Endodermal cell (in vitro differentiated cells): ENCODE data around the gene KCNMA1. TPM values are rescaled to one million over a fixed set of nuclear protein-coding genes. Genes with fewer than 3 reads are reported as not detected.

Experiments
- DNase-seq: peaks from one replicate; pipeline ENCODE4 v3.0.0-alpha.2; 2017
- H3K27ac ChIP-seq: 2 replicates; pipeline ENCODE4 v1.5.1; 2013; ENCODE audit warnings: mild to moderate bottlenecking, low read depth, low read length, moderate library complexity
- H3K27me3 ChIP-seq: 2 replicates; pipeline ENCODE4 v1.6.1; 2013; ENCODE audit warnings: mild to moderate bottlenecking, low read length, moderate library complexity; ENCODE audit not compliant: insufficient read depth, control insufficient read depth, poor library complexity, severe bottlenecking
- H3K36me3 ChIP-seq: 2 replicates; pipeline ENCODE4 v1.7.0; 2013; ENCODE audit warnings: mild to moderate bottlenecking, low read length, moderate library complexity; ENCODE audit not compliant: control insufficient read depth, insufficient read depth
- H3K4me1 ChIP-seq: one replicate; pipeline ENCODE4 v1.7.0; 2013; ENCODE audit warnings: low read length; ENCODE audit not compliant: control insufficient read depth, insufficient read depth
- H3K4me3 ChIP-seq: 2 replicates; pipeline ENCODE4 v1.5.1; 2013; ENCODE audit warnings: mild to moderate bottlenecking, low read length, moderate library complexity
- H3K9ac ChIP-seq: 2 replicates; pipeline ENCODE4 v1.6.1; 2013; ENCODE audit warnings: mild to moderate bottlenecking, low read length, moderate library complexity; ENCODE audit not compliant: poor library complexity, severe bottlenecking; ENCODE audit errors: extremely low read depth
- H3K9me3 ChIP-seq: 2 replicates; pipeline ENCODE4 v1.6.1; 2013; ENCODE audit warnings: mild to moderate bottlenecking, low read length, moderate library complexity; ENCODE audit not compliant: control insufficient read depth
- H3K27ac Mint-ChIP-seq: 2 replicates; pipeline ENCODE4 v1.8.0; 2020; ENCODE audit warnings: mixed read lengths
- H3K27me3 Mint-ChIP-seq: 2 replicates; pipeline ENCODE4 v1.8.0; 2021; ENCODE audit warnings: mild to moderate bottlenecking, mixed read lengths; ENCODE audit not compliant: insufficient read depth
- H3K36me3 Mint-ChIP-seq: 2 replicates; pipeline ENCODE4 v1.8.0; 2020; ENCODE audit warnings: low read depth, mixed read lengths
- H3K4me1 Mint-ChIP-seq: 2 replicates; pipeline ENCODE4 v1.8.0; 2020; ENCODE audit warnings: mixed read lengths
- H3K4me3 Mint-ChIP-seq: 2 replicates; pipeline ENCODE4 v1.8.0; 2020; ENCODE audit warnings: mild to moderate bottlenecking, moderate library complexity, mixed read lengths
- H3K9me3 Mint-ChIP-seq: 2 replicates; pipeline ENCODE4 v1.8.0; 2020; ENCODE audit warnings: mild to moderate bottlenecking, mixed read lengths
- WGBS, 2 experiments: methylation state at CpG; one replicate each; pipeline versions ENCODE4 v1.1.5 to v1.1.7; 2013; ENCODE audit warnings: missing lambda C conversion rate in 2 of 2, mixed read lengths in 1 of 2; ENCODE audit not compliant: insufficient coverage in 1 of 2, insufficient read length in 1 of 2; 5-methylcytosine and 5-hydroxymethylcytosine counted together
- total RNA-seq, 2 donors: library from RNA; stranded (reverse); fragmentation: NEBNext Ultra II Directional in 1 of 2; extraction: Animal tissue kit (Norgen Biotek cat#: 25700) in 1 of 2; gene quantifications; 2 replicates in 1 of 2; 3 replicates in 1 of 2; pipeline ENCODE4 v1.2.1, GENCODE V29; 2021
- TF ChIP-seq, protein P1 (sequence below): fragments of 200-600 bp; sonication (generic); conservative IDR thresholded peaks from 2 replicates; pipeline ENCODE4 v1.5.0; 2021; ENCODE audit warnings: antibody characterized with exemption, mild to moderate bottlenecking

KCNMA1 gene
- total RNA-seq, 2 donors from 2014 or later, result 0.55 to 1.3 TPM

DNA sequence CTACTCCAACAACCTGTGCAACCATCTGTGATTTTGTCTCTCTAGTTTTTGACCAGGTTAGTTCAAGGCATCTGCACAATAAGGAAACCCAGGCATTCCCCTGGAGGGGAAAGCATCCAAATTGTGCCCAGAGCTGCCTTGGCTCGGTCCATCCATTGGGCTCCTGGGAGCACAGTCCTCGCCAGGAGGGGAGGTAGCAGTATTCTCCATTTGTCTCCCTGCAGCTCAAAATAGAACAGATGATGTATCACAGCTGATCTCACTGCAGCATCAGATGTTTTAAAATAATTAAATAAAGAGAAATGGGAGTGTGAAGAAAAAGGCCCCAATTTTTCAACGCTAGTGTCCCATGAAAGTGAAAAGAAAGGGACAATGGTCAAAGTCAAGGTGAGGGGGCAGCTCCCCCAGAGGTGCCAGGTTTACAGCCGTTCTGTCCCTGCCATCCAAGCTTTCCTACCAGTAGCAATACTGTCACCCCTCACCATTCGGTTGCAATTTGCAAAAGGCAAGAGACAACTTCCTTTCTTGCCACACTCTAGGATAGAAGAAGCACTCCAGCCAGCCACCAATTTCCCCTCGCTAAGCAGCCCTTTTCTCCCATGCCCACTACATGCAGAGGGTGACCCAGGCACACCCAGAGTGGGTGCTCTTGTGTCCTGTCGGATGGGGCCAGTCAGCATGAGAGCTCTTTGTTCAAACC lies 43.7 kb downstream of the KCNMA1 start:
- Mint-ChIP-seq H3K4me3 (no peak overlapping the region), H3K27me3 (no peaks in the 10 kb centered on the region), H3K36me3 (no peaks in the 10 kb centered on the region), H3K4me1 (no peaks in the 10 kb centered on the region), H3K27ac (no peak overlapping the region), H3K9me3 (no peaks in the 10 kb centered on the region)
- WGBS, 2 experiments, result 84 to 91% methylated on average over 3 to 7 of the region's 7 CpGs
- no peaks in the 10 kb centered on the region for H3K4me1 ChIP-seq
- TF ChIP-seq, protein P1, sequence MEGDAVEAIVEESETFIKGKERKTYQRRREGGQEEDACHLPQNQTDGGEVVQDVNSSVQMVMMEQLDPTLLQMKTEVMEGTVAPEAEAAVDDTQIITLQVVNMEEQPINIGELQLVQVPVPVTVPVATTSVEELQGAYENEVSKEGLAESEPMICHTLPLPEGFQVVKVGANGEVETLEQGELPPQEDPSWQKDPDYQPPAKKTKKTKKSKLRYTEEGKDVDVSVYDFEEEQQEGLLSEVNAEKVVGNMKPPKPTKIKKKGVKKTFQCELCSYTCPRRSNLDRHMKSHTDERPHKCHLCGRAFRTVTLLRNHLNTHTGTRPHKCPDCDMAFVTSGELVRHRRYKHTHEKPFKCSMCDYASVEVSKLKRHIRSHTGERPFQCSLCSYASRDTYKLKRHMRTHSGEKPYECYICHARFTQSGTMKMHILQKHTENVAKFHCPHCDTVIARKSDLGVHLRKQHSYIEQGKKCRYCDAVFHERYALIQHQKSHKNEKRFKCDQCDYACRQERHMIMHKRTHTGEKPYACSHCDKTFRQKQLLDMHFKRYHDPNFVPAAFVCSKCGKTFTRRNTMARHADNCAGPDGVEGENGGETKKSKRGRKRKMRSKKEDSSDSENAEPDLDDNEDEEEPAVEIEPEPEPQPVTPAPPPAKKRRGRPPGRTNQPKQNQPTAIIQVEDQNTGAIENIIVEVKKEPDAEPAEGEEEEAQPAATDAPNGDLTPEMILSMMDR, result no peak
- no peak overlapping the region for H3K27ac ChIP-seq
- DNase-seq, result no peak
- no peak overlapping the region for H3K9ac ChIP-seq
- H3K9me3 ChIP-seq, result no peaks in the 10 kb centered on the region
- no peaks in the 10 kb centered on the region for H3K27me3 ChIP-seq
- no peaks in the 10 kb centered on the region for H3K36me3 ChIP-seq
- H3K4me3 ChIP-seq, result no peak overlapping the region

DNA sequence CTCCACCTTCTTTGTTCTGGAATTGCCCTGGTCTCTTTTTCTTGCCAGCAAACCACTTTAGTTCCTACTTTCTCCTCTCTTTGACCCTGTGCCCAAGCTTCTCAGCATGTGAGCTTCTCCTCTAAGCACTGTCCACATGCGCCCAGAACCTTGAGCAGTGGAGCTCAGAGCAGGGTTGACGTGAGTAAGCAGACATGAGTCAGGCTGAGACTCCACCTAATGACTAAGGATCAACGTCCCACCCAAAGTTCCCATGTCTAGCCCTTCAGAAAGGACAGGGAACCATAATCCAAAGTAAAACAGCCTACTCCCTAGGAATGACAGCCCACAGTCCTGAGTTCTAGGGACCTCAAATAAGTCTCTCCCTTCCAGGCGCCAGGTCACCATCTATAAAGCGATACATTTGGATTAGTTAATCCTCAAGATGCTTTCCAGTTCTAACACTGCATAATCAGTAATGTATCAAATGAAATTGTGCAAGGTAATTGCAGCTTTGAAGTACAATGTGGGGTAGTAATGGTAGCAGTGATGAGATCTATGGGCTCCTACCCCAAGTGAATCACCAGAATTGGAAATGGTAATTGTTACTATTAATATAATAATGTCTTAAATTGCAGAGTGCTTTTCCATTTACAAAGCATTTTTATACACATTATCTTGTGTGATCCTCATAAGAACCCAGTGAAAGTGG lies 44.5 kb downstream of the KCNMA1 start:
- H3K4me3 Mint-ChIP-seq, result no peak overlapping the region
- H3K36me3 ChIP-seq, result no peaks in the 10 kb centered on the region
- no peak overlapping the region for H3K27ac ChIP-seq
- H3K9me3 Mint-ChIP-seq, result no peaks in the 10 kb centered on the region
- no peak for DNase-seq
- 94 to 100% methylated on average over 1 to 5 of the region's 5 CpGs for WGBS, 2 experiments
- no peak overlapping the region for H3K9ac ChIP-seq
- no peaks in the 10 kb centered on the region for H3K4me1 Mint-ChIP-seq
- H3K9me3 ChIP-seq, result no peaks in the 10 kb centered on the region
- H3K4me1 ChIP-seq, result no peaks in the 10 kb centered on the region
- H3K4me3 ChIP-seq, result no peak overlapping the region
- H3K36me3 Mint-ChIP-seq, result no peaks in the 10 kb centered on the region
- no peaks in the 10 kb centered on the region for H3K27me3 ChIP-seq
- no peaks in the 10 kb centered on the region for H3K27me3 Mint-ChIP-seq
- TF ChIP-seq, protein P1, result no peak
- H3K27ac Mint-ChIP-seq, result no peak overlapping the region

DNA sequence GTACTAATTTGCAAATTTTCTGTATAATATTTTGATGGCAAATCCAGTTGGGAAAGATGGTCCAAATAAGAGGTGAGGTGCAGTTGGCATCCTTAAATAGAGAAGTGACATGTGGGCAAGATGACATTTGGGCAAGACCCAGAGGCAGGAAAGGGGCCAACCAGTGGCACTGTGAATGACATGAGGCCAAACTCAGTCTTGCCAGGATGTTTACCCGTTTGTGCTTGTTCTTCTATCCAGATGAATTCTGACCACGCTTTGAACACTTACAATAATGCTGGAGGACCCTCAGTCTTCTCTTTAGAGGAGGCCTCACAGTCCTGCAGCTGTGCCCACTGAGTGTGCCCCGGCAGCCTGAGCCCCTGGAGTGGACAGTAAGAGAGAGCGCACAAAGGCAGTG lies 45.1 kb downstream of the KCNMA1 start:
- H3K9ac ChIP-seq, result no peak overlapping the region
- H3K27me3 Mint-ChIP-seq, result no peaks in the 10 kb centered on the region
- H3K27ac Mint-ChIP-seq, result no peak overlapping the region
- no peaks in the 10 kb centered on the region for H3K4me1 ChIP-seq
- H3K9me3 Mint-ChIP-seq, result no peaks in the 10 kb centered on the region
- TF ChIP-seq, protein P1, result no peak
- 89 to 100% methylated on average over 3 to 4 of the region's 4 CpGs for WGBS, 2 experiments
- no peak overlapping the region for H3K4me3 Mint-ChIP-seq
- H3K4me1 Mint-ChIP-seq, result peaks cover 3% of the 10 kb centered on the region
- H3K4me3 ChIP-seq, result no peak overlapping the region
- no peak overlapping the region for H3K27ac ChIP-seq
- no peaks in the 10 kb centered on the region for H3K36me3 ChIP-seq
- no peaks in the 10 kb centered on the region for H3K36me3 Mint-ChIP-seq
- no peak for DNase-seq
- H3K9me3 ChIP-seq, result no peaks in the 10 kb centered on the region
- H3K27me3 ChIP-seq, result no peaks in the 10 kb centered on the region
